SH-SY5Y (cell line): ENCODE results near the gene PKP4.

ENCODE experiments used
- GATA2 ChIP-seq: IDR thresholded peaks from 2 replicates; pipeline ENCODE4 v1.6.1; 2011; ENCODE audit warnings: mild to moderate bottlenecking, low read depth, low read length
- GATA3 ChIP-seq: IDR thresholded peaks from 2 replicates; pipeline ENCODE4 v1.6.1; 2011; ENCODE audit warnings: low read depth, mild to moderate bottlenecking, low read length, moderate library complexity

GRCh38 chr2:158579928-158580327, 123.2 kb downstream of the PKP4 start:
- TF ChIP-seq GATA2 (no peak), GATA3 (no peak)
